ENCODE measurements around the gene PRR19. TPM values are rescaled to one million over a fixed set of nuclear protein-coding genes. Genes with fewer than 3 reads are reported as not detected.

Gene PRR19
- total RNA-seq, 1 donor from 2014 or later = 1.3 TPM

DNA sequence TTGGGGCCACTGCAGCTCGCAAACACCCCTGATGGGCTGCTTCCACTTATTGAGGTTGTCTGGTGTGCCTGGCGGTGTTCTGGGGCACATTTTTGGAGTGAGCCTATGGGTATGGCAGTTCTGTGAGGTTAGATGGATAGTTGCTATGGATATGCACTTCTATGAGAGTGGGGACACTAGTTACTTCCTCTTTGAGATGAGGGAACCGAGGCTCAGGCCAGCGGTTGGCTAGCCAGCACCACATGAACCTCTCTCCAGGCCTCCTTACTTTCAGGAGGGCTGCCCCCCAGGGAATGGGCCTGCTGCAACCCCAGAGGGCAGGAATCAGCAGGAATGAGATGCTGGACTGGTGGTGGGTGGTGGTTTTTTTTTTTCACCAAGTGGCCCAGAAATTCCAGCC lies 13.5 kb upstream of the PRR19 start:
- Mint-ChIP-seq H3K4me3 (ENCODE audit: unreplicated experiment) (no peak overlapping the region), H3K27me3 (ENCODE audit: low read depth, unreplicated experiment) (no peaks in the 10 kb centered on the region), H3K36me3 (ENCODE audit: low read depth, unreplicated experiment) (peaks cover 4% of the 10 kb centered on the region), H3K27ac (ENCODE audit: unreplicated experiment) (no peak overlapping the region), H3K9me3 (ENCODE audit: unreplicated experiment) (peaks cover 2% of the 10 kb centered on the region), H3K4me1 (ENCODE audit: low read depth, unreplicated experiment) (peaks cover 11% of the 10 kb centered on the region)
- Histone ChIP-seq H3K4me2 (ENCODE audit: low read length) (no peak overlapping the region), H3K79me2 (ENCODE audit: insufficient read depth, low read length) (peaks cover 38% of the 10 kb centered on the region), H3K27ac (ENCODE audit: low read depth, low read length) (no peak overlapping the region), H3K4me1 (ENCODE audit: insufficient read depth, low read length) (peaks cover 22% of the 10 kb centered on the region), H3K9me3 (ENCODE audit: insufficient read depth, low read depth, low read length) (no peaks in the 10 kb centered on the region), H3K4me3 (ENCODE audit: insufficient read depth, low read depth, low read length) (no peak overlapping the region), H3K9ac (ENCODE audit: low read length) (no peak overlapping the region), H3K36me3 (ENCODE audit: insufficient read depth, low read length) (peaks cover 18% of the 10 kb centered on the region), H3K27me3 (ENCODE audit: insufficient read depth, low read length) (no peaks in the 10 kb centered on the region), H2AFZ (ENCODE audit: low read depth, low read length) (no peak overlapping the region), H4K20me1 (ENCODE audit: insufficient read depth, low read length) (peaks cover 81% of the 10 kb centered on the region)
- no peak for DNase-seq (ENCODE audit: low read depth)
- FAIRE-seq = no peak
- TF ChIP-seq EZH2 (IDR thresholded peaks at IDR 0.05; ENCODE audit: insufficient read depth, low read length) (no peak), CTCF (IDR thresholded peaks at IDR 0.05; ENCODE audit: insufficient read depth, low read depth, low read length) (no peak)

DNA sequence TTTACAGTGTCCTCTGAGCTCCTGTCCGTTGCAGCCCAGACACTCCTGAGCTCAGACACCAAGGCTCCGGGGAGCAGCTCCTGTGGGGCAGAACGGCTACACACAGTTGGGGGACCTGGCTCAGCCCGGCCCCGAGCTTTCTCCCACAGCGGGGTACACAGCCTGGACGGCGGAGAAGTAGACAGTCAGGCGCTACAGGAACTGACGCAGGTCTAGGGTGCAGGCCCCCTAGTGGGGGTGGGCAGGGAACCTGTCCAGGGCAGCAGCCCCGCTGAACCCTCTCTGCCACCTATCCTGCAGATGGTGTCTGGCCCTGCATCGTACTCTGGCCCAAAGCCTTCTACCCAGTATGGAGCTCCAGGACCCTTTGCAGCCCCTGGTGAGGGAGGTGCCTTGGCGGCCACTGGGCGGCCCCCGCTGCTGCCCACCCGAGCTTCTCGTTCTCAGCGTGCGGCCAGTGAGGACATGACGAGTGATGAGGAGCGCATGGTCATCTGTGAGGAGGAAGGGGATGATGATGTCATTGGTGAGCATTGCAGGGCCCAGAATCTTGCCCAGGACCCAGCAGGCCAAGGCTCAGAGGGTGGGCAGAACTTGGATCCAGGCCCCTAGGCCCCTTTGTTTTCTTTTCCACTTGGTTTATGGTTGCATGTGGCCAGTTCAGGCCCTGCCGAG lies 12.9 kb upstream of the PRR19 start:
- no peak overlapping the region for H3K4me3 Mint-ChIP-seq (ENCODE audit: unreplicated experiment)
- no peak for FAIRE-seq

More for the DNA sequence above, 12.9 kb upstream of the PRR19 start:
- Mint-ChIP-seq H3K4me1 (ENCODE audit: low read depth, unreplicated experiment) (peaks cover 11% of the 10 kb centered on the region), H3K27ac (ENCODE audit: unreplicated experiment) (no peak overlapping the region), H3K36me3 (ENCODE audit: low read depth, unreplicated experiment) (peaks cover 4% of the 10 kb centered on the region), H3K27me3 (ENCODE audit: low read depth, unreplicated experiment) (no peaks in the 10 kb centered on the region), H3K9me3 (ENCODE audit: unreplicated experiment) (peaks cover 2% of the 10 kb centered on the region)
- Histone ChIP-seq H3K9me3 (ENCODE audit: insufficient read depth, low read depth, low read length) (no peaks in the 10 kb centered on the region), H3K27me3 (ENCODE audit: insufficient read depth, low read length) (no peaks in the 10 kb centered on the region), H3K4me2 (ENCODE audit: low read length) (no peak overlapping the region), H3K4me1 (ENCODE audit: insufficient read depth, low read length) (peaks cover 20% of the 10 kb centered on the region), H2AFZ (ENCODE audit: low read depth, low read length) (no peak overlapping the region), H3K79me2 (ENCODE audit: insufficient read depth, low read length) (peaks cover 37% of the 10 kb centered on the region), H3K27ac (ENCODE audit: low read depth, low read length) (no peak overlapping the region), H4K20me1 (ENCODE audit: insufficient read depth, low read length) (peaks cover 82% of the 10 kb centered on the region), H3K4me3 (ENCODE audit: insufficient read depth, low read depth, low read length) (no peak overlapping the region), H3K9ac (ENCODE audit: low read length) (no peak overlapping the region), H3K36me3 (ENCODE audit: insufficient read depth, low read length) (peaks cover 18% of the 10 kb centered on the region)
- TF ChIP-seq CTCF (IDR thresholded peaks at IDR 0.05; ENCODE audit: insufficient read depth, low read depth, low read length) (no peak), EZH2 (IDR thresholded peaks at IDR 0.05; ENCODE audit: insufficient read depth, low read length) (no peak)
- no peak for DNase-seq (ENCODE audit: low read depth)
